HAP-1 (cell line): Measurements from ENCODE around the gene RBMY1A1.
"Not testable (repeated sequence)": the region's sequence is repeated elsewhere in the genome, so short reads cannot be mapped to it uniquely, and the experiment has no call there.

Experiments
- DNase-seq, 2 experiments: peaks; one replicate each; pipeline ENCODE4 v3.0.0-alpha.2; 2016 to 2020; ENCODE audit warnings: low spot score in 2 of 2
- H3K27me3 ChIP-seq: fragments of 250-450 bp; sonication (Bioruptor Pico); 2 replicates; pipeline ENCODE4 v1.5.1; 2020; ENCODE audit warnings: low read depth, mild to moderate bottlenecking, moderate library complexity
- H3K36me3 ChIP-seq: fragments of 250-450 bp; sonication (Bioruptor Pico); replicated peaks from 2 replicates; pipeline ENCODE4 v1.5.1; 2020; ENCODE audit warnings: mild to moderate bottlenecking
- H3K4me1 ChIP-seq: fragments of 250-450 bp; sonication (Bioruptor Pico); 2 replicates; pipeline ENCODE4 v1.5.1; 2020; ENCODE audit warnings: mild to moderate bottlenecking
- H3K4me3 ChIP-seq: fragments of 250-450 bp; sonication (Bioruptor Pico); 2 replicates; pipeline ENCODE4 v1.5.1; 2020; ENCODE audit warnings: mild to moderate bottlenecking, moderate library complexity
- H3K9me3 ChIP-seq: fragments of 250-450 bp; sonication (Bioruptor Pico); 2 replicates; pipeline ENCODE4 v1.5.1; 2020; ENCODE audit warnings: mild to moderate bottlenecking, moderate library complexity
- in situ Hi-C: fragments of 300-500 bp; cut with MboI; formaldehyde crosslinking; loops from 3 replicates; pipeline ENCODE4 v1.14.3; 2020; ENCODE audit warnings: low sequenced_read_pairs, inconsistent platforms, mixed read lengths

Gene RBMY1A1

GRCh38 chrY:21534579-21534978 is at the start of gene RBMY1A1:
RBMY1A1 (plus strand) TSS chrY:21534879; CDS start chrY:21536892, 2,013 bp downstream.
- H3K4me3 ChIP-seq, in situ Hi-C loops, DNase-seq: not testable (repeated sequence)

GRCh38 chrY:21511038-21511437 is 23.6 kb upstream of the RBMY1A1 start, which contains the start of gene RBMY1B:
RBMY1B (plus strand) TSS chrY:21511338; CDS start chrY:21513351, 2,013 bp downstream.
- H3K27me3 ChIP-seq, in situ Hi-C loops, H3K4me1 ChIP-seq, H3K9me3 ChIP-seq, DNase-seq, H3K4me3 ChIP-seq, H3K36me3 ChIP-seq: not testable (repeated sequence)

More at GRCh38 chrY:21534579-21534978, at the start of gene RBMY1A1:
- not testable (repeated sequence) for H3K36me3 ChIP-seq, H3K9me3 ChIP-seq, H3K4me1 ChIP-seq, H3K27me3 ChIP-seq

GRCh38 chrY:21559316-21559984 is 24.8 kb downstream of the RBMY1A1 start:
- H3K9me3 ChIP-seq, H3K36me3 ChIP-seq, DNase-seq, H3K4me3 ChIP-seq, in situ Hi-C loops, H3K27me3 ChIP-seq, H3K4me1 ChIP-seq: not testable (repeated sequence)

GRCh38 chrY:21585449-21585848 is 50.8 kb downstream of the RBMY1A1 start:
- Histone ChIP-seq H3K27me3 (no peaks in the 10 kb centered on the region), H3K36me3 (no peaks in the 10 kb centered on the region), H3K4me3 (no peak overlapping the region), H3K9me3 (no peaks in the 10 kb centered on the region), H3K4me1 (no peaks in the 10 kb centered on the region)
- in situ Hi-C loops = no loop called here
- no peak for DNase-seq

- H3K4me3 ChIP-seq = not testable (repeated sequence)
Observed at GRCh38 chrY:21586454-21586853, 51.8 kb downstream of the RBMY1A1 start.

GRCh38 chrY:21592059-21592458 is 57.4 kb downstream of the RBMY1A1 start:
- no peak overlapping the region for H3K4me3 ChIP-seq
- no peaks in the 10 kb centered on the region for H3K9me3 ChIP-seq
- H3K27me3 ChIP-seq = no peaks in the 10 kb centered on the region
- H3K4me1 ChIP-seq = no peaks in the 10 kb centered on the region
- no peak for DNase-seq
- in situ Hi-C loops = no loop called here
- H3K36me3 ChIP-seq = no peaks in the 10 kb centered on the region

More at GRCh38 chrY:21586454-21586853, 51.8 kb downstream of the RBMY1A1 start:
- in situ Hi-C loops, DNase-seq, H3K4me1 ChIP-seq, H3K27me3 ChIP-seq, H3K36me3 ChIP-seq, H3K9me3 ChIP-seq: not testable (repeated sequence)

GRCh38 chrY:21596287-21596686 is 61.6 kb downstream of the RBMY1A1 start:
- H3K27me3 ChIP-seq, H3K36me3 ChIP-seq, DNase-seq, in situ Hi-C loops, H3K4me1 ChIP-seq, H3K4me3 ChIP-seq, H3K9me3 ChIP-seq: not testable (repeated sequence)
